H9 (cell line): ENCODE measurements around the gene LIN7A. TPM values are rescaled to one million over a fixed set of nuclear protein-coding genes. Genes with fewer than 3 reads are reported as not detected.

ENCODE experiments used
- DNase-seq: peaks from one replicate; pipeline ENCODE4 v3.0.0-alpha.2; 2017
- H2AFZ ChIP-seq: one replicate; pipeline ENCODE4 v1.6.1; 2013; ENCODE audit warnings: mild to moderate bottlenecking, low read length, control low read depth, moderate library complexity
- H2AK5ac ChIP-seq: 2 replicates; pipeline ENCODE4 v1.6.1; 2013; ENCODE audit warnings: low read length, control low read depth, mixed read lengths; ENCODE audit not compliant: insufficient read length
- H2BK120ac ChIP-seq: one replicate; pipeline ENCODE4 v1.6.1; 2013; ENCODE audit warnings: low read depth, mild to moderate bottlenecking, low read length, control low read depth, inconsistent platforms; ENCODE audit not compliant: poor library complexity, severe bottlenecking
- H2BK12ac ChIP-seq: 2 replicates; pipeline ENCODE4 v1.6.1; 2013; ENCODE audit warnings: low read length, control low read depth, mixed read lengths, low read depth; ENCODE audit not compliant: insufficient read length
- H2BK15ac ChIP-seq: 2 replicates; pipeline ENCODE4 v1.6.1; 2013; ENCODE audit warnings: low read depth, low read length, control low read depth
- H2BK20ac ChIP-seq: one replicate; pipeline ENCODE4 v1.6.1; 2013; ENCODE audit warnings: low read depth, mild to moderate bottlenecking, low read length, control low read depth, inconsistent platforms; ENCODE audit not compliant: poor library complexity, severe bottlenecking
- H2BK5ac ChIP-seq: 2 replicates; pipeline ENCODE4 v1.6.1; 2013; ENCODE audit warnings: low read length, control low read depth, mixed read lengths; ENCODE audit not compliant: insufficient read length
- H3K14ac ChIP-seq: 2 replicates; pipeline ENCODE4 v1.6.1; 2013; ENCODE audit warnings: low read length, control low read depth; ENCODE audit not compliant: insufficient read depth
- H3K18ac ChIP-seq: 2 replicates; pipeline ENCODE4 v1.6.1; 2013; ENCODE audit warnings: low read depth, mild to moderate bottlenecking, mixed read lengths, low read length, control low read depth; ENCODE audit not compliant: insufficient read length
- H3K23ac ChIP-seq: 2 replicates; pipeline ENCODE4 v1.6.1; 2013; ENCODE audit warnings: low read length, control low read depth, mixed read lengths, low read depth; ENCODE audit not compliant: insufficient read length
- H3K23me2 ChIP-seq: 2 replicates; pipeline ENCODE4 v1.6.1; 2013; ENCODE audit warnings: low read depth, mild to moderate bottlenecking, mixed read lengths, low read length, control low read depth; ENCODE audit not compliant: insufficient read length, poor library complexity, severe bottlenecking
- H3K27ac ChIP-seq: 2 replicates; pipeline ENCODE4 v1.5.1; 2013; ENCODE audit warnings: low read length, control low read depth, mixed read lengths, low read depth; ENCODE audit not compliant: insufficient read length
- H3K27me3 ChIP-seq: 2 replicates; pipeline ENCODE4 v1.6.1; 2013; ENCODE audit warnings: low read length, control low read depth, inconsistent platforms; ENCODE audit not compliant: insufficient read depth
- H3K4ac ChIP-seq: 2 replicates; pipeline ENCODE4 v1.6.1; 2013; ENCODE audit warnings: low read depth, mild to moderate bottlenecking, control low read depth, inconsistent platforms, low read length, moderate library complexity
- H3K4me1 ChIP-seq: 2 replicates; pipeline ENCODE4 v1.6.1; 2013; ENCODE audit warnings: low read length, control low read depth, inconsistent platforms; ENCODE audit not compliant: insufficient read depth
- H3K4me2 ChIP-seq: 2 replicates; pipeline ENCODE4 v1.6.1; 2013; ENCODE audit warnings: low read length, control low read depth, mixed read lengths; ENCODE audit not compliant: insufficient read length, insufficient read depth
- H3K56ac ChIP-seq: 2 replicates; pipeline ENCODE4 v1.6.1; 2013; ENCODE audit warnings: low read depth, mild to moderate bottlenecking, mixed read lengths, low read length, control low read depth; ENCODE audit not compliant: insufficient read length
- H3K79me1 ChIP-seq: 2 replicates; pipeline ENCODE4 v1.6.1; 2013; ENCODE audit warnings: low read depth, mild to moderate bottlenecking, moderate library complexity, low read length, control low read depth, inconsistent platforms; ENCODE audit not compliant: insufficient read depth, poor library complexity, severe bottlenecking
- H3K79me2 ChIP-seq: 2 replicates; pipeline ENCODE4 v1.6.1; 2013; ENCODE audit warnings: low read length, control low read depth, inconsistent platforms; ENCODE audit not compliant: insufficient read depth
- H3K9ac ChIP-seq: 2 replicates; pipeline ENCODE4 v1.6.1; 2013; ENCODE audit warnings: low read length, control low read depth, mixed read lengths; ENCODE audit not compliant: insufficient read length; ENCODE audit errors: extremely low read depth
- H3K9me3 ChIP-seq: one replicate; pipeline ENCODE4 v1.6.1; 2013; ENCODE audit warnings: low read depth, low read length, inconsistent platforms; ENCODE audit not compliant: control insufficient read depth
- H3T11ph ChIP-seq: one replicate; pipeline ENCODE4 v1.6.1; 2013; ENCODE audit warnings: mild to moderate bottlenecking, low read length, control low read depth, inconsistent platforms
- H4K20me1 ChIP-seq: one replicate; pipeline ENCODE4 v1.6.1; 2013; ENCODE audit not compliant: control insufficient read depth, insufficient read length, insufficient read depth
- H4K5ac ChIP-seq: 2 replicates; pipeline ENCODE4 v1.6.1; 2013; ENCODE audit warnings: low read depth, mild to moderate bottlenecking, mixed read lengths, low read length, control low read depth; ENCODE audit not compliant: insufficient read length
- H4K8ac ChIP-seq: replicated peaks from 2 replicates; pipeline ENCODE4 v1.6.1; 2013; ENCODE audit warnings: low read length, control low read depth, mixed read lengths, low read depth; ENCODE audit not compliant: insufficient read length
- H4K91ac ChIP-seq: 2 replicates; pipeline ENCODE4 v1.6.1; 2013; ENCODE audit warnings: low read depth, mild to moderate bottlenecking, moderate library complexity, mixed read lengths, low read length, control low read depth; ENCODE audit not compliant: insufficient read length
- H3K27ac Mint-ChIP-seq, 3 experiments: 2 replicates in 2 of 3; 3 replicates in 1 of 3; pipeline ENCODE4 v1.8.0; 2020 to 2021; ENCODE audit warnings: mixed read lengths in 3 of 3, mild to moderate bottlenecking in 1 of 3, moderate library complexity in 1 of 3
- H3K27me3 Mint-ChIP-seq: 2 replicates; pipeline ENCODE4 v1.8.0; 2021; ENCODE audit warnings: low read depth, mild to moderate bottlenecking, moderate library complexity, mixed read lengths
- H3K36me3 Mint-ChIP-seq, 3 experiments: 2 replicates in 2 of 3; 3 replicates in 1 of 3; pipeline ENCODE4 v1.8.0; 2020 to 2021; ENCODE audit warnings: low read depth in 3 of 3, mixed read lengths in 3 of 3; ENCODE audit not compliant: insufficient read depth in 1 of 3
- H3K4me1 Mint-ChIP-seq, 2 experiments: 2 replicates each; pipeline ENCODE4 v1.8.0; 2020; ENCODE audit warnings: mixed read lengths in 2 of 2
- H3K4me3 Mint-ChIP-seq, 2 experiments: 2 replicates in 1 of 2; 3 replicates in 1 of 2; pipeline ENCODE4 v1.8.0; 2020 to 2021; ENCODE audit warnings: mild to moderate bottlenecking in 2 of 2, mixed read lengths in 2 of 2, moderate library complexity in 1 of 2
- H3K9me3 Mint-ChIP-seq, 2 experiments: 2 replicates in 1 of 2; 3 replicates in 1 of 2; pipeline ENCODE4 v1.8.0; 2020; ENCODE audit warnings: mild to moderate bottlenecking in 2 of 2, mixed read lengths in 2 of 2, moderate library complexity in 1 of 2
- WGBS: extraction: QIAGEN DNeasy Blood & Tissue Kit; methylation state at CpG from one replicate; pipeline ENCODE4 v1.1.7; 2013; ENCODE audit warnings: missing lambda C conversion rate, low lambda C conversion rate, mixed read lengths; ENCODE audit not compliant: insufficient read length; ENCODE audit errors: extremely low coverage; 5-methylcytosine and 5-hydroxymethylcytosine counted together
- total RNA-seq: library from RNA; stranded (reverse); gene quantifications from 2 replicates; pipeline ENCODE4 v1.2.1, GENCODE V29; 2021
- TF ChIP-seq, protein P1 (sequence below): fragments of 200-600 bp; sonication (generic); conservative IDR thresholded peaks from 3 replicates; pipeline ENCODE4 v1.8.0; 2021; ENCODE audit warnings: antibody characterized with exemption, mild to moderate bottlenecking

LIN7A gene
- total RNA-seq, 1 experiment from 2014 or later = 18.3 TPM

DNA sequence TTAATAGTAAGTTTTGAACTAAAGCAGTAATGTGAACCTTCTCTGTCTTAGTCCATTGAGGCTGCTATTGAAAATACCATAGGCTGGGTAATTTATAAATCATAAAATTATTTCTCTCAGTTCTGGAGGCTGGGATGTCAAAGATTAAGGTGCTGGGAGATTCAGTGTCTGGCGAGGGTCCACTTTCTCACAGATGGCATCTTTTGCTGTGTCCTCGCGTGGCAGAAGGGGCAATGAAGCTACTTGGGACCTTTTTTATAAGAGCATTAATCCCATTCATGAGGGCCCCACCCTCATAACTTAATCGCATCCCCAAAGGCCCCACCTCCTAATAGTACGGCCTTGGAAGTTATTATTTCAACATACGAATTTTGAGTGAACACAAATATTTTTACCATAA lies 28.4 kb downstream of the LIN7A start:
- no peaks in the 10 kb centered on the region for H3K36me3 Mint-ChIP-seq
- no peaks in the 10 kb centered on the region for H3K9me3 Mint-ChIP-seq
- H3K4me1 Mint-ChIP-seq = peaks cover 12% of the 10 kb centered on the region in 2 experiments
- Histone ChIP-seq H3K56ac (no peak overlapping the region), H3K23ac (no peak overlapping the region), H3K14ac (no peak overlapping the region), H3K27me3 (no peaks in the 10 kb centered on the region), H3K4ac (no peak overlapping the region), H3K23me2 (no peaks in the 10 kb centered on the region), H2BK120ac (no peak overlapping the region), H2BK5ac (no peak overlapping the region), H3K4me2 (no peak overlapping the region), H3K4me1 (no peaks in the 10 kb centered on the region), H4K5ac (no peak overlapping the region), H3K9ac (no peak overlapping the region), H2BK12ac (no peak overlapping the region), H3K79me2 (no peaks in the 10 kb centered on the region), H2AK5ac (no peak overlapping the region), H3K9me3 (no peaks in the 10 kb centered on the region), H2BK20ac (no peak overlapping the region), H4K91ac (no peak overlapping the region), H4K20me1 (no peaks in the 10 kb centered on the region), H2BK15ac (no peak overlapping the region), H3K18ac (no peak overlapping the region), H2AFZ (no peak overlapping the region), H3K79me1 (no peaks in the 10 kb centered on the region), H3T11ph (no peak overlapping the region), H3K27ac (no peak overlapping the region), H4K8ac (no peak overlapping the region)
- WGBS = no CpG with 5 or more reads among the region's 6 CpGs
- no peak for DNase-seq
- no peaks in the 10 kb centered on the region for H3K27me3 Mint-ChIP-seq
- TF ChIP-seq, protein P1, sequence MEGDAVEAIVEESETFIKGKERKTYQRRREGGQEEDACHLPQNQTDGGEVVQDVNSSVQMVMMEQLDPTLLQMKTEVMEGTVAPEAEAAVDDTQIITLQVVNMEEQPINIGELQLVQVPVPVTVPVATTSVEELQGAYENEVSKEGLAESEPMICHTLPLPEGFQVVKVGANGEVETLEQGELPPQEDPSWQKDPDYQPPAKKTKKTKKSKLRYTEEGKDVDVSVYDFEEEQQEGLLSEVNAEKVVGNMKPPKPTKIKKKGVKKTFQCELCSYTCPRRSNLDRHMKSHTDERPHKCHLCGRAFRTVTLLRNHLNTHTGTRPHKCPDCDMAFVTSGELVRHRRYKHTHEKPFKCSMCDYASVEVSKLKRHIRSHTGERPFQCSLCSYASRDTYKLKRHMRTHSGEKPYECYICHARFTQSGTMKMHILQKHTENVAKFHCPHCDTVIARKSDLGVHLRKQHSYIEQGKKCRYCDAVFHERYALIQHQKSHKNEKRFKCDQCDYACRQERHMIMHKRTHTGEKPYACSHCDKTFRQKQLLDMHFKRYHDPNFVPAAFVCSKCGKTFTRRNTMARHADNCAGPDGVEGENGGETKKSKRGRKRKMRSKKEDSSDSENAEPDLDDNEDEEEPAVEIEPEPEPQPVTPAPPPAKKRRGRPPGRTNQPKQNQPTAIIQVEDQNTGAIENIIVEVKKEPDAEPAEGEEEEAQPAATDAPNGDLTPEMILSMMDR = no peak
- H3K27ac Mint-ChIP-seq = no peak overlapping the region
- no peak overlapping the region for H3K4me3 Mint-ChIP-seq
